Activated CD8-positive, alpha-beta memory T cell treated with anti-CD3 and anti-CD28 coated beads, Interleukin-2, amount 50 U/mL, for 4 hours (primary cell): Measurements from ENCODE around the gene RALB.
"Not testable (repeated sequence)": the region's sequence is repeated elsewhere in the genome, so short reads cannot be mapped to it uniquely, and the experiment has no call there.

ENCODE experiments used
- DNase-seq: peaks from one replicate; pipeline ENCODE4 v3.0.0-alpha.2; 2020

The RALB gene

GRCh38 chr2:120225549-120226065 lies 27.0 kb upstream of the RALB start:
- no peak for DNase-seq

- DNase-seq, result no peak
Measured at GRCh38 chr2:120226316-120226715, 26.3 kb upstream of the RALB start.

- no peak for DNase-seq
Measured at GRCh38 chr2:120227111-120227991, 25.3 kb upstream of the RALB start.

GRCh38 chr2:120228503-120228902 lies 24.1 kb upstream of the RALB start:
- no peak for DNase-seq

DNA sequence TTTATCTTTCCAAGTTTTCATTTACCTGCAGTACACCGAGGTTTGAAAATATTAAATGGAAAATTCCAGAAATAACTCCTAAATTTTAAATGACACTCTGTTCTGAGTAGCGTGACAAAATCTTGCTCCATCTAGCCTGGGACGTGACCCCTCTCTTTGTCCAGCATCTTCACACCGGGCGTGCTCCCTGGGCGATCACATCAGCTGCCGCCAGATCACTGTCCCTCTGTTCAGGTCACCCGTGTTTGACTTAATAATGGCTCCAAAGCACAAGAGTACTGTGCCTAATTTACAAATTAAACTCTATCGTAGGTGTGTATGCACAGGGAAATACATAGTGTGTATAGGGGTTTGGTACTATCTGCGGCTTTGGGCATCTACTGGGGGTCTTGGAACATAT lies 23.3 kb upstream of the RALB start:
- DNase-seq, result no peak

- no peak for DNase-seq
Measured at GRCh38 chr2:120230515-120231471, 21.9 kb upstream of the RALB start.

GRCh38 chr2:120231564-120231973 lies 21.1 kb upstream of the RALB start:
- peak; percentile 38 for DNase-seq

DNA sequence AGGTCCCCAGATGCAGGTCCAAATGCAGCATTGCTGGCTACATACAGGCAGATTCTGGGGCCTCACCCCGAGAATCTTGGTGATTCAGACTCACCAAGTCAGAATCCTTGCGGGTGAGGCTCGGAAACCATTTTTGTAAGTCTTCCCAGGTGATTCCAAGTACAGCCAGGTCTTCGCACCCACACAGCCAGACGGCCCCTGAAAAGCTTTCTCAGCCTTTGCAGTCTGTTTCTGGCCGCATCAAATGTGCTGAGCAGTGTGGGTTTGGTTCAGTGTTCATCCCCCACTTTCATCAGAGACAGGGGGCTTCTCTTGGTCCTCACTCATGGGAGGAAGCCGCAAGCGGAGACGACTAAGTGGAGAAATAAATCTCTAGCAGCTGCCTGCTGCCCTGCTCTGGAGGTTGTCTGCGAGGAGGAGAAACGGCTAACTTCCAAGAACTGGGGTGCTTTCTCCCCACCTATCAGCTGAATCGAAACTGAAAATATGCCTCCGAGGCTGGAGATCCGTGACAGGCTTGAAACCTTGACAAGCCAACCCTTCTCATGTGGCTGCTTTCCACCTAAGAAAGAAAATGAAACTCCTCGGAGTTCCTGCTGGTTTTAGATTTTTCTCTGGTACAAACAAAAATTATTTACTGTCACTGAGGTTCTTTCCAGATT lies 20.5 kb upstream of the RALB start:
- DNase-seq, result peak; percentile 61

- no peak for DNase-seq
Measured at GRCh38 chr2:120233292-120233691, 19.4 kb upstream of the RALB start.

- not testable (repeated sequence) for DNase-seq
Measured at GRCh38 chr2:120235158-120235557, 17.5 kb upstream of the RALB start.

DNA sequence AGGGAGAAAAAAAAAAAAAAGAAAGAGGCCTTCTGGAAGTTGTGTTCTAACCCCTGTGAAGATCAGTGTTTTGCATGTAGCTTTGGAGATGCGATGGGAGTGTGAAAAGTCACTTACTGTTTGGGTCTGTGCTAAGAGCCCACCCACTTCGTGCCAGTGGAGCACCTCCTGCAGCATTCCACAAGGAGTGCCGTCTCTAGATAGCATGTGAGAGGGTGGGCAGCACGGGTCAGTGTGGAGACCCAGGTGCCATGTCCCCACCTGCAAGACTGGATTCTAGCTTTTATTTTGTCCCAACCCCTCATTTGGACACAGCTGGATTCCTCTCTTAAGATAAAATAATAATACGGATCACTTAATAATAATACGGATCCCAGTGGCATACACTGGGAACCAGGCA lies 17.0 kb upstream of the RALB start:
- no peak for DNase-seq

- no peak for DNase-seq
Measured at GRCh38 chr2:120236316-120236715, 16.3 kb upstream of the RALB start.

DNA sequence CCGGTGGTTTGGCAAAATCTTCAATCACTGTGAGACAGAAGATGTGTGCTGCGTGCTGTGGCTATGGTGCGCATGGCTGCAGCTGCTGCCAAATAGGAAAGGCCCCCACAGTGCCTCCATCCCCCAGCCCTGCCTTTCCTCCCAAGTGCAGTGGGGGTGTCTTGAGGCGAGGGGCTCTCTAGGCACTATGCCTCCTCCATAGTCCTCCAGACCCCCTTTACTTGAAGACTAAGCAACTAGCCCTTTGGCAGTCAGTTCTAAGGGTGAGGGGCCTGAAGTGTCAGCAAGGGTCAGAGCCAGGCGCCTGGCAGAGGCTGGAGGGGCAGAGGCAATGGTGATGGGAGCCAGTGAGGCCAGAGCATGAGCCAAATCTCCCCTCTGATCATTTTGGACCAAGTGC lies 15.9 kb upstream of the RALB start:
- DNase-seq, result no peak

DNA sequence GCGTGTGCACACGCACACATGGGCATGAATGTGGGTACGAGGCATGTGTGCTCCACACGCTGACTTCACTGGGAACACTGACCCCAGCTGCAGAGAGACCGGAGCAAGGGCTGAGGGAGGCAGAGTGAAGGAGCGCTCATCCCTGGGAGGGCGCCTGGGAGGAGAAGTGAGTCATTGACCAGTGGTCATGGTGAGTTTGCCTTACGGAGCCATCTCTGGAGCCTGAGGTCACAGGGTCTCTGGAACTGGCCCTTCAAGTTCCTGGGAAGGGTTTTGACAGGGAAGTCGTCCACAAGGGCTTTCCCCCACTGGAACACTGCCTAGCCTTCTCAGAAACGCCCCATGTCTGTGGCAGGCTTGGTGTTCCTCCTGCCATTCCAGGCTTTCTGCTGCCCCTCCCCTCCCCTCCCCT lies 15.2 kb upstream of the RALB start:
- no peak for DNase-seq

- no peak for DNase-seq
Measured at GRCh38 chr2:120238728-120239487, 13.7 kb upstream of the RALB start.

DNA sequence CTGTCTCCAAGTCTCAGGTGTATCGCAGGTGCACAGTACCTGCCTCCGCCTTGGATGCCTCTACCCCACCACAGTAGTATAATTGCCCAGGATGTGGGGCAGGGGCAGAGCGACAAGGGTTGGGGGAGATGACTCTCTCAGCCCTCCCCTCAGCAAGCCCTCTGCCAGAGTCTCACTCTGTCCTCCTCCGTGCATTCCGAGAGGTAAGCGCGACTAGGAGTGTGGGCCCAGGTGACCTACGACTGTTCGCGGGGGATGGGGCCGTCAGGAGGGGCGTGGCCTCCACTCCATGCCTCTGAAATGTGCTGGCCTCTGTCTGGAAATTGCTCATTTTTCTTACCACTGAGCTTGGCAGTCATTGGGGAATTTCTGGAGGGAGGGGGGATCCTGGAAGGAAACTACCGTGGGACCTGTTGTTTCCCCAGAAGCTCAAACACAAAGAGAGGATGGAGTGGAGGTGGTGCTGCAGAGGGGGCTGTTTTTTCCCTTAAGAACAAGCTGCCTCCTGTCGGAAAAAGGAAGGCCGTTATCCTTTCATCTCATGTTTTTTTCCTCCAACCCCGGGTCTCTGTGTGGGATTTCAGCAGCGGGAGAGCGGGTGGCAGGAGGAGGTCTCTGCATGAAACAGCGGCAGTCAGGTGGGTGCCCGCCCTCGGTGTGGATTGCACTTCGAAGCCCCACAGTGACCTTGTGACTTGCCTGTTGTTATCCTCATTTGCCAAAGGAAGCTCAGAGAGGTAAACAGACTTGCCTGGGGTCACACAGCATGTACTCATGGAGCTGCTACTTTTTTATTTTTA lies 13.0 kb upstream of the RALB start:
- DNase-seq, result no peak

DNA sequence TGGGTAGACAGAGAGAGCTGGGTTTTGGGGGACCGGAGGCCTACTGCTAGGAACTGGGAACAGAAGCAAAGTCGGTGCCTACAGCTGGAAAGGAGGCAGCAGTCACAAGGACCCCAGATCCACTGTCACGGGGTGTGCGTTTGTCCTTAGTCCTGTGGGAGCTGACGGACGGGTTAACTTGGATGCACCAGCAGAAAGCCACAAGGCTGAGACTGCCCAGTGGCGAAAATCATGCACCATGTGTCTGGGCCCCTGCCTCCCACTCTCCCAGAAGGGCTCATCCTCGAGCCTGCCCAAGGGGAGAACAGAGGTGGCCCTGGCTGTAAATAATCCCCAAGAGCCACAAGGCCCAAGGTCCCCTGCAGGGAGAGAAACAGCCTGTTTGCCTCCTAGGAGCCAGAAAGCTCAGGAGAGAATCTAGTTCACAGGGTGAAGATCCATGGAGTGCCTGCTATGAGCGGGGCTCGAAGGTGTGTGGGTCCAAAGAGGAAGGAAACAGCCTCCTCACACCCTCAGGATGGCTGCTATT lies 11.7 kb upstream of the RALB start:
- no peak for DNase-seq

DNA sequence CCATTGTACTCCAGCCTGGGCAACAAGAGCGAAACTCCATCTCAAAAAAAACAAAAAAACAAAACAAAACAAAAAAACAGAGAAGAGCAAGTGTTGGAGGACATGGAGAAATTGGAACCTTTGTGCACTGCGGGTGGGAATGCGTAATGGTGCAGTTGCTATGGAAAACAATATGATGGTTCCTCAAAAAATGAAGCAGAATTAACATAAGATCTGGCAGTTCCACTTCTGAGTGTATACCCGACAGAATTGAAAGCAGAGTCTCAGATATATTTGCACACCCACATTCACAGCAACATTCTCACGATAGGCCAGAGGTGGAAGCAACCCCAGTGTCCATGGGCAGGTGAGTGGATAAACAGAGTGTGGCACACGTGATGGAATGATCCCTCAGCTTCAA lies 11.0 kb upstream of the RALB start:
- no peak for DNase-seq

DNA sequence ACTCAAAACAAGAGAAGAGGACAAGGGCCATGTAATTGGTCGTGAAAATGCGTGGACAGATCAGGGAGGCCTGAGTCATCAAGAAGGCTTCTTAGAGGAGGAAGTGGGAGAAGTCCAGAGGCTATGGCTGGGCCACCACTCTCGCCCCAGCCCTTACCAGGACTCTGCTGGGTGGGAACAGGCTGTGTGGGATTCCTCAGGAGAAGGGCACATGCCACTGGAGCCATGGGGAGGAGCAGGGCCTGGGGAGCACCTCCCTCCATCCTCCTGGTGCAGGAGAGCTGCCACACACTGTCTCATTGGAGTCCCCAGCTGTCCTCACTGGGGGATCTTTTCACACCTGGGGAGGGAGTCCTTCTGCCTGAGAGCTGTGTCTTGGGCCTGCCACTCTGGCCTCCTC lies 9.4 kb upstream of the RALB start:
- no peak for DNase-seq

DNA sequence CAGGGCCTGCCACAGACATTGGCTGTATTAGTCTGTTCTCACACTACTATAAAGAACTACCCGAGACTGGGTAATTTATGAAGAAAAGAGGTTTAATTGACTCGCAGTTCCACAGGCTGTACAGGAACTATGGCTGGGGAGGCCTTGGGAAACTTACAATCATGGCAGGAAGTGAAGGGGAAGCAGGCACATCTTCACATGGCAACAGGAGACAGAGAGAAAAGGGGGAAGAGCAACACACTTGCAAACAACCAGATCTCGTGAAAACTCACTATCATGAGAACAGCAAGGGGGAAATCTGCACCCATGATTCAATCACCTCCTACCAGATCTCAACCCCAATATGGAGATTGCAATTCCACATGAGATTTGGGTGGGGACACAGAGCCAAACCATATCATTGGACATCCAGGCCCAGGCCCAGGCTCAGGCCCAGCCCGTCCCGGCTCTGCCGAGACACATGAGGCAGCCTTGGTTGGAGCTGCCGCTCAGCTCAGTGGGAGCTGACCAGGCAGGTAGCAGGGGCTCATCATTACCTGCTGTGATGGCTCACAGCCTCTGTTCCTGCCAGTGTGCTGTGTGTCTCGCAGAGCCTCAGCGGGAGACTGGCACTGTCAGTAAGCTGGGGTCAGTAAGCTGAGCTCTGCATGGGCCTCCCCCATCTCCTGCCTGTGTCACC lies 8.6 kb upstream of the RALB start:
- DNase-seq, result no peak
